Transverse colon (tissue), 3 donors: Measurements from ENCODE around the gene KPTN.

Experiments used
- POLR2A ChIP-seq: fragments of 450-650 bp; IDR thresholded peaks from one replicate; pipeline ENCODE4 v1.6.1; 2016; ENCODE audit warnings: antibody characterized with exemption, mild to moderate bottlenecking, moderate library complexity
- TF ChIP-seq, protein P1 (sequence below), 5 experiments: fragments of 200-600 bp in 3 of 5; fragments of 450-650 bp in 2 of 5; sonication (generic) in 3 of 5; IDR thresholded peaks; 1 replicate in 2 of 5; 2 replicates in 3 of 5; pipeline ENCODE4 v1.5.1; 2016 to 2017; ENCODE audit warnings: antibody characterized with exemption in 5 of 5, inconsistent platforms in 3 of 5, mild to moderate bottlenecking in 2 of 5, moderate library complexity in 1 of 5

GRCh38 chr19:47432499-47432898 is 51.5 kb downstream of the KPTN start:
- TF ChIP-seq, protein P1, sequence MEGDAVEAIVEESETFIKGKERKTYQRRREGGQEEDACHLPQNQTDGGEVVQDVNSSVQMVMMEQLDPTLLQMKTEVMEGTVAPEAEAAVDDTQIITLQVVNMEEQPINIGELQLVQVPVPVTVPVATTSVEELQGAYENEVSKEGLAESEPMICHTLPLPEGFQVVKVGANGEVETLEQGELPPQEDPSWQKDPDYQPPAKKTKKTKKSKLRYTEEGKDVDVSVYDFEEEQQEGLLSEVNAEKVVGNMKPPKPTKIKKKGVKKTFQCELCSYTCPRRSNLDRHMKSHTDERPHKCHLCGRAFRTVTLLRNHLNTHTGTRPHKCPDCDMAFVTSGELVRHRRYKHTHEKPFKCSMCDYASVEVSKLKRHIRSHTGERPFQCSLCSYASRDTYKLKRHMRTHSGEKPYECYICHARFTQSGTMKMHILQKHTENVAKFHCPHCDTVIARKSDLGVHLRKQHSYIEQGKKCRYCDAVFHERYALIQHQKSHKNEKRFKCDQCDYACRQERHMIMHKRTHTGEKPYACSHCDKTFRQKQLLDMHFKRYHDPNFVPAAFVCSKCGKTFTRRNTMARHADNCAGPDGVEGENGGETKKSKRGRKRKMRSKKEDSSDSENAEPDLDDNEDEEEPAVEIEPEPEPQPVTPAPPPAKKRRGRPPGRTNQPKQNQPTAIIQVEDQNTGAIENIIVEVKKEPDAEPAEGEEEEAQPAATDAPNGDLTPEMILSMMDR (IDR thresholded peaks at IDR 0.05) = no peak
- no peak for TF ChIP-seq POLR2A
